ENCODE results near the gene RBM20. TPM values are rescaled to one million over a fixed set of nuclear protein-coding genes. Genes with fewer than 3 reads are reported as not detected.
A peak's percentile ranks its signal among the peaks of the same experiment; 100 is the strongest.
"Not testable (repeated sequence)": the region's sequence is repeated elsewhere in the genome, so short reads cannot be mapped to it uniquely, and the experiment has no call there.

The RBM20 gene
- total RNA-seq, 1 donor, result 0.09 TPM

- TF ChIP-seq CTCF (IDR thresholded peaks at IDR 0.05; ENCODE audit: insufficient read depth, low read length), result peak; percentile 81
- no peak overlapping the region for H3K4me3 ChIP-seq (ENCODE audit: low read depth, low read length)
- DNase-seq (ENCODE audit: low read depth), result peak; percentile 64
These were observed 33.8 kb upstream of the RBM20 start for GRCh38 chr10:110610308-110610774.

GRCh38 chr10:110610781-110611180, 33.4 kb upstream of the RBM20 start:
- DNase-seq (ENCODE audit: low read depth); H3K4me3 ChIP-seq (ENCODE audit: low read depth, low read length): not testable (repeated sequence)

- TF ChIP-seq CTCF (IDR thresholded peaks at IDR 0.05; ENCODE audit: insufficient read depth, low read length), result no peak
- DNase-seq (ENCODE audit: low read depth), result no peak
- H3K4me3 ChIP-seq (ENCODE audit: low read depth, low read length), result no peak overlapping the region
These were observed 32.0 kb upstream of the RBM20 start for GRCh38 chr10:110612087-110612486.

- no peak overlapping the region for H3K4me3 ChIP-seq (ENCODE audit: low read depth, low read length)
- DNase-seq (ENCODE audit: low read depth), result no peak
- no peak for TF ChIP-seq CTCF (IDR thresholded peaks at IDR 0.05; ENCODE audit: insufficient read depth, low read length)
These were observed 31.5 kb upstream of the RBM20 start for GRCh38 chr10:110612629-110613028.

- no peak for TF ChIP-seq CTCF (IDR thresholded peaks at IDR 0.05; ENCODE audit: insufficient read depth, low read length)
- H3K4me3 ChIP-seq (ENCODE audit: low read depth, low read length), result no peak overlapping the region
- DNase-seq (ENCODE audit: low read depth), result no peak
These were observed 30.7 kb upstream of the RBM20 start for GRCh38 chr10:110613341-110613995.

- TF ChIP-seq CTCF (IDR thresholded peaks at IDR 0.05; ENCODE audit: insufficient read depth, low read length), result no peak
- no peak overlapping the region for H3K4me3 ChIP-seq (ENCODE audit: low read depth, low read length)
- no peak for DNase-seq (ENCODE audit: low read depth)
These were observed 30.1 kb upstream of the RBM20 start for GRCh38 chr10:110613996-110614495.

- DNase-seq (ENCODE audit: low read depth), result no peak
- TF ChIP-seq CTCF (IDR thresholded peaks at IDR 0.05; ENCODE audit: insufficient read depth, low read length), result no peak
- H3K4me3 ChIP-seq (ENCODE audit: low read depth, low read length), result no peak overlapping the region
These were observed 28.9 kb upstream of the RBM20 start for GRCh38 chr10:110615057-110615747.
